Sigmoid colon (tissue), 7 donors: ENCODE data around the gene HMX1. TPM values are rescaled to one million over a fixed set of nuclear protein-coding genes. Genes with fewer than 3 reads are reported as not detected.

Experiments
- DNase-seq: peaks from one replicate; pipeline ENCODE4 v3.0.0-alpha.2; 2019
- H3K27ac ChIP-seq, 4 donors: fragments of 200-600 bp; sonication (generic); one replicate each; pipeline ENCODE4 v1.5.1; 2016 to 2019; ENCODE audit warnings: mild to moderate bottlenecking in 1 of 4
- H3K27me3 ChIP-seq, 3 donors: fragments of 200-600 bp; sonication (generic); one replicate each; pipeline ENCODE4 v1.5.1; 2019; ENCODE audit warnings: mild to moderate bottlenecking in 1 of 3
- H3K36me3 ChIP-seq, 4 donors: fragments of 200-600 bp; sonication (generic); one replicate each; pipeline ENCODE4 v1.5.1; 2016 to 2019
- H3K4me1 ChIP-seq, 4 donors: fragments of 200-600 bp; sonication (generic); one replicate each; pipeline ENCODE4 v1.5.1; 2017 to 2019
- H3K4me3 ChIP-seq, 4 donors: fragments of 200-600 bp; sonication (generic); one replicate each; pipeline ENCODE4 v1.5.1; 2017 to 2019; ENCODE audit warnings: mild to moderate bottlenecking in 2 of 4, moderate library complexity in 1 of 4
- H3K9me3 ChIP-seq, 4 donors: fragments of 200-600 bp in 3 of 4; sonication (generic) in 3 of 4; one replicate each; pipeline versions ENCODE4 v1.5.1 to v1.6.1; 2013 to 2019
- EP300 ChIP-seq, 4 donors: sonication (generic); formaldehyde crosslinking; IDR thresholded peaks; one replicate each; pipeline ENCODE4 v1.6.1; 2017; ENCODE audit warnings: antibody characterized with exemption in 4 of 4
- POLR2A ChIP-seq, 2 donors: fragments of 450-650 bp; IDR thresholded peaks; one replicate each; pipeline ENCODE4 v1.6.1; 2016; ENCODE audit warnings: antibody characterized with exemption in 2 of 2, mild to moderate bottlenecking in 2 of 2, moderate library complexity in 2 of 2
- POLR2AphosphoS5 ChIP-seq, 4 donors: sonication (generic); formaldehyde crosslinking; IDR thresholded peaks; one replicate each; pipeline ENCODE4 v1.6.1; 2017; ENCODE audit warnings: antibody characterized with exemption in 4 of 4
- WGBS, 2 donors: extraction: QIAGEN DNeasy Blood & Tissue Kit; methylation state at CpG; one replicate each; pipeline ENCODE4 v1.1.7; 2013; 5-methylcytosine and 5-hydroxymethylcytosine counted together
- intact Hi-C: fragments of 100-400 bp; cut with DNase I; formaldehyde crosslinking; loops from one replicate; pipeline ENCODE4 v1.15.1; 2023
- polyA plus RNA-seq, 3 donors: library from polyadenylated mRNA; stranded (reverse); fragments of 200-250 nt; gene quantifications; one replicate each; pipeline ENCODE4 v1.2.3, GENCODE V29; 2013
- total RNA-seq, 4 donors: library from RNA; depleted of rRNA; stranded (reverse); fragments of >200 nt; gene quantifications; one replicate each; pipeline ENCODE4 v1.1.0, GENCODE V29; 2016
- TF ChIP-seq, protein P1 (sequence below), 4 experiments: fragments of 450-650 bp in 3 of 4; fragments of 200-600 bp in 1 of 4; IDR thresholded peaks; one replicate each; pipeline ENCODE4 v1.5.1; 2016 to 2019; ENCODE audit warnings: antibody characterized with exemption in 4 of 4, mild to moderate bottlenecking in 3 of 4, moderate library complexity in 2 of 4
- donor health status: healthy with polysubstance abuse.
- donor health status: Bipolar disorder and iron deficiency.
- donor health status: healthy.

HMX1 gene
- total and polyA plus RNA-seq, 7 donors = 1.1 to 1.7 TPM; not detected in 5

DNA sequence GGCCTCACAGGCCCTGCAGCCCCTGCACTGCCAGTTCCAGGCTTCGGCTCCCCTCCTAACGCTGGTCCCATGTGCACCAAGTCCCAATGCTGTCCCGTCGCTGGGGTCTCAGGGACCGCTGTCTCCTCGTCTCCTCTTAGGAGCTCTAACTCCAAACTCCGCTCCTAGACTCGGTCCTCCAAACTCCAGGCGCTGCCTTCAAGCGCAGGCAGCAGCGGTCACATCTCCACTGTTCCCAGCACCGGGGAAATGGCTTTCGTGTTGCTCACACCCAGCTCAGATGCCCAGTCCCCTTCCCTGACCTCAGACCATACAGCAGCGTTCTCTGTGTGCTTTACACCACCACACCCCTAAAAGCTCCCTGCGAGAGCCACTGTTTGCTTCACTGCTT lies 19.6 kb upstream of the HMX1 start:
- intact Hi-C loops = no loop called here
- WGBS, 2 donors = 15 to 24% methylated on average over 15 of the region's 15 CpGs
- H3K27me3 ChIP-seq = peaks cover 42 to 100% (median 79%) of the 10 kb centered on the region in 3 donors

DNA sequence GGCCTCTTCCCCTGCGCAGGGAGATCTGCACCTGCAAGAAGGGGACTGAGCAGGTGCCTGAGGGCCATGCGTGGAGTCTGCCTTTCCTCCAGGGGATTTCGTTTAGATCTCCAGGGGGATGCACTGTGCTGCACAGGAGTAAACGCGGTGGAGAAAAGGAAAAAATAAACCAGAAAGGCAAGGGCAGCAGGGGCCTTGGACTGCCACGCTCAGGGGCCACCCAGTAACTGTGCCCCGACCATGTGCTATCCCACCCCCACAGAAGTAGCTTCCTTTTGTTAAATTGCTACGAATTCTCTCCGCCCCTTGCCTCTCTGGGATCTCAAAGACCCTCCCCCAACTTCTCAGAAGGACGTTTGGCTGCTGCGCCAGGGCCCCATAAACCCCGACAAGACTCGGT lies 17.2 kb upstream of the HMX1 start:
- peaks cover 33 to 79% (median 60%) of the 10 kb centered on the region in 3 donors for H3K27me3 ChIP-seq
- 8 to 10% methylated on average over 13 of the region's 13 CpGs for WGBS, 2 donors
- no peak overlapping the region for H3K4me3 ChIP-seq

More for the DNA sequence above, 19.6 kb upstream of the HMX1 start:
- no peak overlapping the region for H3K27ac ChIP-seq
- peaks cover 0 to 29% (median 17%) of the 10 kb centered on the region in 4 donors for H3K4me1 ChIP-seq
- H3K36me3 ChIP-seq = no peaks in the 10 kb centered on the region
- no peak overlapping the region for H3K4me3 ChIP-seq
- H3K9me3 ChIP-seq = peaks cover 0 to 4% (median 0%) of the 10 kb centered on the region in 4 donors
- no peak for TF ChIP-seq EP300 (IDR thresholded peaks at IDR 0.05)
- no peak for TF ChIP-seq POLR2A (IDR thresholded peaks at IDR 0.05)
- TF ChIP-seq POLR2AphosphoS5 (IDR thresholded peaks at IDR 0.05) = no peak
- TF ChIP-seq, protein P1, sequence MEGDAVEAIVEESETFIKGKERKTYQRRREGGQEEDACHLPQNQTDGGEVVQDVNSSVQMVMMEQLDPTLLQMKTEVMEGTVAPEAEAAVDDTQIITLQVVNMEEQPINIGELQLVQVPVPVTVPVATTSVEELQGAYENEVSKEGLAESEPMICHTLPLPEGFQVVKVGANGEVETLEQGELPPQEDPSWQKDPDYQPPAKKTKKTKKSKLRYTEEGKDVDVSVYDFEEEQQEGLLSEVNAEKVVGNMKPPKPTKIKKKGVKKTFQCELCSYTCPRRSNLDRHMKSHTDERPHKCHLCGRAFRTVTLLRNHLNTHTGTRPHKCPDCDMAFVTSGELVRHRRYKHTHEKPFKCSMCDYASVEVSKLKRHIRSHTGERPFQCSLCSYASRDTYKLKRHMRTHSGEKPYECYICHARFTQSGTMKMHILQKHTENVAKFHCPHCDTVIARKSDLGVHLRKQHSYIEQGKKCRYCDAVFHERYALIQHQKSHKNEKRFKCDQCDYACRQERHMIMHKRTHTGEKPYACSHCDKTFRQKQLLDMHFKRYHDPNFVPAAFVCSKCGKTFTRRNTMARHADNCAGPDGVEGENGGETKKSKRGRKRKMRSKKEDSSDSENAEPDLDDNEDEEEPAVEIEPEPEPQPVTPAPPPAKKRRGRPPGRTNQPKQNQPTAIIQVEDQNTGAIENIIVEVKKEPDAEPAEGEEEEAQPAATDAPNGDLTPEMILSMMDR (IDR thresholded peaks at IDR 0.05) = no peak
- no peak for DNase-seq

DNA sequence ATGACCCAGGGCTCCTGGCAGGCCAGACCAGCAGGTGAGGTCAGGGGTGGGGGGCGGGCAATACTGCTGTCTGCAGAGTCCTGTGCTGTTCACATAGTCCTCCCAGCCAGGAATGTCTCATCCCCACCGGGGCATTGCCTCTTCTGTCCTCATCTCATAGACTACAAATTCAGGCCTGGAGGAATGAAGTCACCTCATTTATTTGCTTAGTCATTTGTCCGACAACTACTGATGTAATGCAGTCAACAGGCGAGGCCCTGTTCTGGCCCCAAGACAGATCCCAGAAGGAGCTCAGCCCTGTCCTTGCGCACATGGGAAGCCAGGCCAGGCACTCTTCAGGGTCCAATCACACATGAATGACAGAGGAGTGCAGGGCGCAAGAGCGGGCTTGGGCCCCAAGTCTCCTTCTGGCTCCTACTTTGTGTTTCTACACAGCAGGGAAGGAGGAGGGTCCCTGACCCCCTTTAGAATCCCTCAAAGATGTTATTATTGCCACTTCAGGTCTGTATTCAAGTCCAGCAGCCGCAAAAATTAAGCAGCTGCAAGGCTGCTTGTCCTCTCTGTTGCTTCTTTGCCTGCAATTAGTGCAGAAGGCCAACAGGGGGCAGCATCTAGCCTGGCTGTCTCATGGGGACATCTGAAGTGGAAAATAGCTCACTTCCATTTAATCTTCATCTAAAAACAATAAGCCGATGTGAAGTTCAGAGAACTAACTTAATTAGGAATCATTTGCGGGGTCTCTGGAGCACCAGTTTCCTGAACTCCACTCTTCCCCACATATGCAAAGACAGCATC lies 15.2 kb upstream of the HMX1 start:
- Histone ChIP-seq H3K27ac (no peak overlapping the region), H3K4me1 (peaks cover 0 to 2% (median under 1%) of the 10 kb centered on the region in 4 donors), H3K36me3 (no peaks in the 10 kb centered on the region), H3K9me3 (peaks cover 0 to 4% (median 0%) of the 10 kb centered on the region in 4 donors), H3K4me3 (no peak overlapping the region), H3K27me3 (peaks cover 14 to 67% (median 40%) of the 10 kb centered on the region in 3 donors)
- intact Hi-C loops = loop anchor here (10.0 kb wide), 1 partner anchor 282 kb away; no protein-coding TSS in a partner anchor
- 81 to 83% methylated on average over 10 of the region's 10 CpGs for WGBS, 2 donors
- TF ChIP-seq, protein P1 (IDR thresholded peaks at IDR 0.05) = no peak
- TF ChIP-seq POLR2AphosphoS5 (IDR thresholded peaks at IDR 0.05) (no peak), EP300 (IDR thresholded peaks at IDR 0.05) (no peak), POLR2A (IDR thresholded peaks at IDR 0.05) (no peak)
- DNase-seq = no peak

More for the DNA sequence above, 17.2 kb upstream of the HMX1 start:
- TF ChIP-seq POLR2A (IDR thresholded peaks at IDR 0.05) (no peak), POLR2AphosphoS5 (IDR thresholded peaks at IDR 0.05) (no peak)
- TF ChIP-seq, protein P1 (IDR thresholded peaks at IDR 0.05) = no peak
- intact Hi-C loops = loop anchor here (10.0 kb wide), 1 partner anchor 284 kb away; no protein-coding TSS in a partner anchor
- Histone ChIP-seq H3K27ac (no peak overlapping the region), H3K9me3 (peaks cover 0 to 4% (median 0%) of the 10 kb centered on the region in 4 donors), H3K36me3 (no peaks in the 10 kb centered on the region), H3K4me1 (peaks cover 0 to 22% (median 13%) of the 10 kb centered on the region in 4 donors)
- no peak for DNase-seq

DNA sequence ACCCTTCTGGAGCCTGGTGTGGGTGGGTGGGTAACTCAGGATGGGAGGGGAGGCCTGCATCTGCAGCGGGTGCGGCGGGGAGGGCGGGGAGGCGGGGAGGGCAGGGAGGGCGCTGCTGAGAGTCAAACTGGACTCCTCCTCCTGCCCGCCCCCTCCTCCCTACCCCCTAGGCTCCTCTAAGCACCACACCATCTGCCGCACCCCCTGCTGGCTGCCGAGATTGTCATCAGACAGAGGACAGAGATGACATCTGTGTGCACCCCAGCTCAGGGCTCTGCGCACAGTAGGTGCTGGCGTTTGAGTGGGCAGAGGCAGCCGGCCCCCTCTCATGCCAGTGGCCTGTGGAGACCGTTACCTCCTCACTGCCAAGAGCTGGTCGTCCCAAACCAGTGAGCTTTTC lies 10.6 kb upstream of the HMX1 start:
- no peak for DNase-seq
- Histone ChIP-seq H3K4me1 (peaks cover 0 to 4% (median 0%) of the 10 kb centered on the region in 4 donors), H3K9me3 (peaks cover 0 to 4% (median 0%) of the 10 kb centered on the region in 4 donors), H3K27ac (no peak overlapping the region), H3K4me3 (no peak overlapping the region), H3K36me3 (no peaks in the 10 kb centered on the region), H3K27me3 (peaks cover 9 to 66% (median 39%) of the 10 kb centered on the region in 3 donors)
- TF ChIP-seq POLR2A (IDR thresholded peaks at IDR 0.05) = no peak
- TF ChIP-seq POLR2AphosphoS5 (IDR thresholded peaks at IDR 0.05) = no peak
- TF ChIP-seq EP300 (IDR thresholded peaks at IDR 0.05) = no peak
- TF ChIP-seq, protein P1 (IDR thresholded peaks at IDR 0.05) = no peak
- intact Hi-C loops = loop anchor here (10.0 kb wide), 1 partner anchor 277 kb away; no protein-coding TSS in a partner anchor
- 26% methylated on average over 14 of the region's 14 CpGs for WGBS, 2 donors
